HepG2 (cell line): Measurements from ENCODE around the gene SLC30A4. TPM values are rescaled to one million over a fixed set of nuclear protein-coding genes. Genes with fewer than 3 reads are reported as not detected.

ENCODE experiments used
- CREM ChIP-seq, 2 experiments: sonication (generic) in 1 of 2; formaldehyde crosslinking in 1 of 2; IDR thresholded peaks; 2 replicates each; pipeline versions ENCODE4 v1.4.0 to v1.6.1; 2016 to 2020; ENCODE audit warnings: antibody characterized with exemption in 1 of 2, mild to moderate bottlenecking in 1 of 2, missing genetic modification reagents in 1 of 2
- DNMT1 ChIP-seq: sonication (generic); formaldehyde crosslinking; IDR thresholded peaks from 2 replicates; pipeline ENCODE4 v1.5.1; 2020; ENCODE audit warnings: mild to moderate bottlenecking, missing genetic modification reagents
- HOXA9 ChIP-seq: sonication (generic); formaldehyde crosslinking; IDR thresholded peaks from 2 replicates; pipeline ENCODE4 v1.8.1; 2022; ENCODE audit warnings: missing genetic modification reagents, mild to moderate bottlenecking, moderate library complexity, borderline replicate concordance
- KLF16 ChIP-seq, 2 experiments: sonication (generic) in 1 of 2; formaldehyde crosslinking in 1 of 2; IDR thresholded peaks; 2 replicates each; pipeline versions ENCODE4 v1.6.1 to v1.8.0; 2016 to 2023; ENCODE audit warnings: missing genetic modification reagents in 2 of 2, missing compliant biosample characterization in 1 of 2
- MED13 ChIP-seq: sonication (generic); formaldehyde crosslinking; IDR thresholded peaks from 2 replicates; pipeline ENCODE4 v1.5.0; 2020; ENCODE audit warnings: missing genetic modification reagents
- RAD21 ChIP-seq: fragments of 450-650 bp; formaldehyde crosslinking; IDR thresholded peaks from 2 replicates; pipeline ENCODE4 v1.5.0; 2020; ENCODE audit warnings: mild to moderate bottlenecking
- RBM22 ChIP-seq: fragments of 200-400 bp; formaldehyde crosslinking; optimal IDR thresholded peaks from 2 replicates; pipeline ENCODE3; 2017; ENCODE audit warnings: mild to moderate bottlenecking, low read length, moderate library complexity
- STAG1 ChIP-seq: sonication (generic); formaldehyde crosslinking; IDR thresholded peaks from 2 replicates; pipeline ENCODE4 v1.4.0; 2020; ENCODE audit warnings: missing genetic modification reagents
- ZNF720 ChIP-seq: sonication (generic); formaldehyde crosslinking; IDR thresholded peaks from 2 replicates; pipeline ENCODE4 v1.4.0; 2020; ENCODE audit warnings: missing genetic modification reagents
- ZSCAN9 ChIP-seq: IDR thresholded peaks from 2 replicates; pipeline ENCODE4 v1.6.1; 2016; ENCODE audit warnings: borderline replicate concordance
- polyA plus RNA-seq, 8 experiments: library from polyadenylated mRNA; depleted of rRNA in 3 of 8; stranded (reverse) in 7 of 8; unstranded in 1 of 8; fragments of >200 nt; fragmentation: Illumina TruSeq in 4 of 8; extraction: Trizol in 4 of 8; gene quantifications; 2 replicates each; pipeline versions ENCODE4 v1.2.1 to v1.2.3, GENCODE V29; 2011 to 2016; ENCODE audit warnings: low read depth in 4 of 8, missing spikeins in 1 of 8, mixed read lengths in 1 of 8; ENCODE audit not compliant: insufficient read depth in 1 of 8
- total RNA-seq, 5 experiments: library from RNA; depleted of rRNA; stranded (reverse); fragments of >200 nt; fragmentation: Illumina TruSeq; extraction: Trizol; gene quantifications; 2 replicates each; pipeline ENCODE4 v1.2.3, GENCODE V29; 2016; ENCODE audit warnings: low read depth in 1 of 5
- TF ChIP-seq, protein P1 (sequence below): IDR thresholded peaks from 2 replicates; pipeline ENCODE4 v1.4.0; 2020; ENCODE audit warnings: mild to moderate bottlenecking, missing genetic modification reagents
- TF ChIP-seq, protein P2 (sequence below): sonication (generic); formaldehyde crosslinking; IDR thresholded peaks from 2 replicates; pipeline ENCODE4 v1.4.0; 2020; ENCODE audit warnings: missing genetic modification reagents
- TF ChIP-seq, protein P3 (sequence below): sonication (generic); formaldehyde crosslinking; IDR thresholded peaks from 2 replicates; pipeline ENCODE4 v1.5.0; 2020; ENCODE audit warnings: missing genetic modification reagents
- TF ChIP-seq, protein P4 (sequence below): sonication (generic); formaldehyde crosslinking; IDR thresholded peaks from 2 replicates; pipeline ENCODE4 v1.5.1; 2020; ENCODE audit warnings: mild to moderate bottlenecking, missing genetic modification reagents

SLC30A4 gene
- total and polyA plus RNA-seq, 2 of the 13 experiments (the other 11 are each of a cell fraction or from before 2014, with no cell fraction given), result 0.01 to 0.04 TPM

DNA sequence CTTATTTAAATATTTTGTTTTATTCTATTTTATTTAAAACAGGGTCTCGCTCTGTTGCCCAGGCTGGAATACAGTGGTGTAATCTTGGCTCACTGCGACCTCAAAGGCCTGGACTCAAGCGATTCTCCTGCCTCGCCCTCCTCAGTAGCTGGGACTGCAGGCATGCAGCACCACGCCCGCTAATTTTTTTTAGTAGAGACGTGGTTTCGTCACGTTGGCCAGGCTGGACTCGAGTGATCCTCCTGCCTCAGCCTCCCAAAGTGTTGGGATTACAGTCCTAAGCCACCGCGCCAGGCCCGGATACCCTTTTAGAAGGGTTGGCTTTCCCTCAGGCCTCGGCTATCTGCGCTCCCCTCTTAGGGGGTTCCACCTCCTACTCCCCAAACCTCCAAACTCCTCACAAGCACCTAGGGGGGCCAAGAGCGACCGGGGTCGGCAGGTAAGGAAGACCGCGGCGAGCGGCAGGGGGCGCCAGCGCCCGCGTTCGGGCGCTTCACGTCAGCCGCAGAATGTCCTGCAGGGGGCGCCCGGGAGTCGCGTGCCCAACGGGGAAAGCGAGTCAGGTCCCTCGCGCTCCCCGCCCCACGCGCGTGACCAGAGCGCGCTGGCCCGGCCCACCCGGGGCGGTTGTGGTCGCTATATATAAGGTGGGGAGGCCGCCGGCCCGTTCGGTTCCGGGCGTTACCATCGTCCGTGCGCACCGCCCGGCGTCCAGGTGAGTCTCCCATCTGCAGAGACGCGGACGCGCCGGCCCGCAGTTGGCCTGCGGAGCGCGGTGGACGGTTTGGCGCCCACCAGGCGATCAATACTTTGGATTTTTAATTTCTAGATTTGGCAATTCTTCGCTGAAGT lies 92.4 kb downstream of the SLC30A4 start (continued):
- TF ChIP-seq, protein P1, sequence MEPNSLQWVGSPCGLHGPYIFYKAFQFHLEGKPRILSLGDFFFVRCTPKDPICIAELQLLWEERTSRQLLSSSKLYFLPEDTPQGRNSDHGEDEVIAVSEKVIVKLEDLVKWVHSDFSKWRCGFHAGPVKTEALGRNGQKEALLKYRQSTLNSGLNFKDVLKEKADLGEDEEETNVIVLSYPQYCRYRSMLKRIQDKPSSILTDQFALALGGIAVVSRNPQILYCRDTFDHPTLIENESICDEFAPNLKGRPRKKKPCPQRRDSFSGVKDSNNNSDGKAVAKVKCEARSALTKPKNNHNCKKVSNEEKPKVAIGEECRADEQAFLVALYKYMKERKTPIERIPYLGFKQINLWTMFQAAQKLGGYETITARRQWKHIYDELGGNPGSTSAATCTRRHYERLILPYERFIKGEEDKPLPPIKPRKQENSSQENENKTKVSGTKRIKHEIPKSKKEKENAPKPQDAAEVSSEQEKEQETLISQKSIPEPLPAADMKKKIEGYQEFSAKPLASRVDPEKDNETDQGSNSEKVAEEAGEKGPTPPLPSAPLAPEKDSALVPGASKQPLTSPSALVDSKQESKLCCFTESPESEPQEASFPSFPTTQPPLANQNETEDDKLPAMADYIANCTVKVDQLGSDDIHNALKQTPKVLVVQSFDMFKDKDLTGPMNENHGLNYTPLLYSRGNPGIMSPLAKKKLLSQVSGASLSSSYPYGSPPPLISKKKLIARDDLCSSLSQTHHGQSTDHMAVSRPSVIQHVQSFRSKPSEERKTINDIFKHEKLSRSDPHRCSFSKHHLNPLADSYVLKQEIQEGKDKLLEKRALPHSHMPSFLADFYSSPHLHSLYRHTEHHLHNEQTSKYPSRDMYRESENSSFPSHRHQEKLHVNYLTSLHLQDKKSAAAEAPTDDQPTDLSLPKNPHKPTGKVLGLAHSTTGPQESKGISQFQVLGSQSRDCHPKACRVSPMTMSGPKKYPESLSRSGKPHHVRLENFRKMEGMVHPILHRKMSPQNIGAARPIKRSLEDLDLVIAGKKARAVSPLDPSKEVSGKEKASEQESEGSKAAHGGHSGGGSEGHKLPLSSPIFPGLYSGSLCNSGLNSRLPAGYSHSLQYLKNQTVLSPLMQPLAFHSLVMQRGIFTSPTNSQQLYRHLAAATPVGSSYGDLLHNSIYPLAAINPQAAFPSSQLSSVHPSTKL (CRISPR knock-in tag), result 0 out of 2 replicates have a peak, but pooled peaks have one; percentile 39
- TF ChIP-seq, protein P2, sequence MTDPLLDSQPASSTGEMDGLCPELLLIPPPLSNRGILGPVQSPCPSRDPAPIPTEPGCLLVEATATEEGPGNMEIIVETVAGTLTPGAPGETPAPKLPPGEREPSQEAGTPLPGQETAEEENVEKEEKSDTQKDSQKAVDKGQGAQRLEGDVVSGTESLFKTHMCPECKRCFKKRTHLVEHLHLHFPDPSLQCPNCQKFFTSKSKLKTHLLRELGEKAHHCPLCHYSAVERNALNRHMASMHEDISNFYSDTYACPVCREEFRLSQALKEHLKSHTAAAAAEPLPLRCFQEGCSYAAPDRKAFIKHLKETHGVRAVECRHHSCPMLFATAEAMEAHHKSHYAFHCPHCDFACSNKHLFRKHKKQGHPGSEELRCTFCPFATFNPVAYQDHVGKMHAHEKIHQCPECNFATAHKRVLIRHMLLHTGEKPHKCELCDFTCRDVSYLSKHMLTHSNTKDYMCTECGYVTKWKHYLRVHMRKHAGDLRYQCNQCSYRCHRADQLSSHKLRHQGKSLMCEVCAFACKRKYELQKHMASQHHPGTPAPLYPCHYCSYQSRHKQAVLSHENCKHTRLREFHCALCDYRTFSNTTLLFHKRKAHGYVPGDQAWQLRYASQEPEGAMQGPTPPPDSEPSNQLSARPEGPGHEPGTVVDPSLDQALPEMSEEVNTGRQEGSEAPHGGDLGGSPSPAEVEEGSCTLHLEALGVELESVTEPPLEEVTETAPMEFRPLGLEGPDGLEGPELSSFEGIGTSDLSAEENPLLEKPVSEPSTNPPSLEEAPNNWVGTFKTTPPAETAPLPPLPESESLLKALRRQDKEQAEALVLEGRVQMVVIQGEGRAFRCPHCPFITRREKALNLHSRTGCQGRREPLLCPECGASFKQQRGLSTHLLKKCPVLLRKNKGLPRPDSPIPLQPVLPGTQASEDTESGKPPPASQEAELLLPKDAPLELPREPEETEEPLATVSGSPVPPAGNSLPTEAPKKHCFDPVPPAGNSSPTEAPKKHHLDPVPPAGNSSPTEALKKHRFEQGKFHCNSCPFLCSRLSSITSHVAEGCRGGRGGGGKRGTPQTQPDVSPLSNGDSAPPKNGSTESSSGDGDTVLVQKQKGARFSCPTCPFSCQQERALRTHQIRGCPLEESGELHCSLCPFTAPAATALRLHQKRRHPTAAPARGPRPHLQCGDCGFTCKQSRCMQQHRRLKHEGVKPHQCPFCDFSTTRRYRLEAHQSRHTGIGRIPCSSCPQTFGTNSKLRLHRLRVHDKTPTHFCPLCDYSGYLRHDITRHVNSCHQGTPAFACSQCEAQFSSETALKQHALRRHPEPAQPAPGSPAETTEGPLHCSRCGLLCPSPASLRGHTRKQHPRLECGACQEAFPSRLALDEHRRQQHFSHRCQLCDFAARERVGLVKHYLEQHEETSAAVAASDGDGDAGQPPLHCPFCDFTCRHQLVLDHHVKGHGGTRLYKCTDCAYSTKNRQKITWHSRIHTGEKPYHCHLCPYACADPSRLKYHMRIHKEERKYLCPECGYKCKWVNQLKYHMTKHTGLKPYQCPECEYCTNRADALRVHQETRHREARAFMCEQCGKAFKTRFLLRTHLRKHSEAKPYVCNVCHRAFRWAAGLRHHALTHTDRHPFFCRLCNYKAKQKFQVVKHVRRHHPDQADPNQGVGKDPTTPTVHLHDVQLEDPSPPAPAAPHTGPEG (CRISPR knock-in tag), result no peak
- TF ChIP-seq STAG1 (CRISPR knock-in tag) (peak; percentile 83), RBM22 (no peak), ZSCAN9 (CRISPR knock-in tag) (no peak), DNMT1 (CRISPR knock-in tag) (no peak), CREM (IDR thresholded peaks at IDR 0.05) (no peak), CREM (CRISPR knock-in tag; IDR thresholded peaks at IDR 0.05) (no peak), KLF16 (CRISPR knock-in tag; IDR thresholded peaks at IDR 0.05) (peak in 1 of 2 experiments; percentile 66; a peak in 2 of 4 replicates), ZNF720 (CRISPR knock-in tag) (no peak), RAD21 (CRISPR knock-in tag) (peak; percentile 94), HOXA9 (CRISPR knock-in tag) (no peak), MED13 (CRISPR knock-in tag) (no peak)
- TF ChIP-seq, protein P3, sequence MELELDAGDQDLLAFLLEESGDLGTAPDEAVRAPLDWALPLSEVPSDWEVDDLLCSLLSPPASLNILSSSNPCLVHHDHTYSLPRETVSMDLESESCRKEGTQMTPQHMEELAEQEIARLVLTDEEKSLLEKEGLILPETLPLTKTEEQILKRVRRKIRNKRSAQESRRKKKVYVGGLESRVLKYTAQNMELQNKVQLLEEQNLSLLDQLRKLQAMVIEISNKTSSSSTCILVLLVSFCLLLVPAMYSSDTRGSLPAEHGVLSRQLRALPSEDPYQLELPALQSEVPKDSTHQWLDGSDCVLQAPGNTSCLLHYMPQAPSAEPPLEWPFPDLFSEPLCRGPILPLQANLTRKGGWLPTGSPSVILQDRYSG, result no peak
- TF ChIP-seq, protein P4, sequence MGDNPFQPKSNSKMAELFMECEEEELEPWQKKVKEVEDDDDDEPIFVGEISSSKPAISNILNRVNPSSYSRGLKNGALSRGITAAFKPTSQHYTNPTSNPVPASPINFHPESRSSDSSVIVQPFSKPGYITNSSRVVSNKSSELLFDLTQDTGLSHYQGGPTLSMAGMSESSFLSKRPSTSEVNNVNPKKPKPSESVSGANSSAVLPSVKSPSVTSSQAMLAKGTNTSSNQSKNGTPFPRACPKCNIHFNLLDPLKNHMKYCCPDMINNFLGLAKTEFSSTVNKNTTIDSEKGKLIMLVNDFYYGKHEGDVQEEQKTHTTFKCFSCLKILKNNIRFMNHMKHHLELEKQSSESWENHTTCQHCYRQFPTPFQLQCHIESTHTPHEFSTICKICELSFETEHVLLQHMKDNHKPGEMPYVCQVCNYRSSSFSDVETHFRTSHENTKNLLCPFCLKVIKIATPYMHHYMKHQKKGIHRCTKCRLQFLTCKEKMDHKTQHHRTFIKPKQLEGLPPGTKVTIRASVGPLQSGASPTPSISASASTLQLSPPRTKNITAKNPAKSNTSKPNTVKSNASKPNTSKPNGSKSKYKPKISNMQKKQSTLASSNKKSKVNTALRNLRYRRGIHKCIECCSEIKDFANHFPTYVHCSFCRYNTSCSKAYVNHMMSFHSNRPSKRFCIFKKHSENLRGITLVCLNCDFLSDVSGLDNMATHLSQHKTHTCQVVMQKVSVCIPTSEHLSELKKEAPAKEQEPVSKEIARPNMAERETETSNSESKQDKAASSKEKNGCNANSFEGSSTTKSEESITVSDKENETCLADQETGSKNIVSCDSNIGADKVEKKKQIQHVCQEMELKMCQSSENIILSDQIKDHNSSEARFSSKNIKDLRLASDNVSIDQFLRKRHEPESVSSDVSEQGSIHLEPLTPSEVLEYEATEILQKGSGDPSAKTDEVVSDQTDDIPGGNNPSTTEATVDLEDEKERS (CRISPR knock-in tag), result 0 out of 2 replicates have a peak, but pooled peaks have one; percentile 45
